AG09309 (cell line): Measurements from ENCODE around the gene SAMM50.

Experiments used
- DNase-seq: peaks from one replicate; pipeline ENCODE4 v3.0.0-alpha.2; 2010; ENCODE audit warnings: low read depth
- H3K4me3 ChIP-seq: 2 replicates; pipeline ENCODE4 v1.5.1; 2011; ENCODE audit warnings: mild to moderate bottlenecking, low read depth, low read length, moderate library complexity; ENCODE audit not compliant: control insufficient read depth
- TF ChIP-seq, protein P1 (sequence below): IDR thresholded peaks from 2 replicates; pipeline ENCODE4 v1.5.1; 2011; ENCODE audit warnings: mild to moderate bottlenecking, low read depth, low read length, inconsistent platforms; ENCODE audit not compliant: insufficient read depth, control insufficient read depth; ENCODE audit errors: missing control alignments

Gene SAMM50

DNA sequence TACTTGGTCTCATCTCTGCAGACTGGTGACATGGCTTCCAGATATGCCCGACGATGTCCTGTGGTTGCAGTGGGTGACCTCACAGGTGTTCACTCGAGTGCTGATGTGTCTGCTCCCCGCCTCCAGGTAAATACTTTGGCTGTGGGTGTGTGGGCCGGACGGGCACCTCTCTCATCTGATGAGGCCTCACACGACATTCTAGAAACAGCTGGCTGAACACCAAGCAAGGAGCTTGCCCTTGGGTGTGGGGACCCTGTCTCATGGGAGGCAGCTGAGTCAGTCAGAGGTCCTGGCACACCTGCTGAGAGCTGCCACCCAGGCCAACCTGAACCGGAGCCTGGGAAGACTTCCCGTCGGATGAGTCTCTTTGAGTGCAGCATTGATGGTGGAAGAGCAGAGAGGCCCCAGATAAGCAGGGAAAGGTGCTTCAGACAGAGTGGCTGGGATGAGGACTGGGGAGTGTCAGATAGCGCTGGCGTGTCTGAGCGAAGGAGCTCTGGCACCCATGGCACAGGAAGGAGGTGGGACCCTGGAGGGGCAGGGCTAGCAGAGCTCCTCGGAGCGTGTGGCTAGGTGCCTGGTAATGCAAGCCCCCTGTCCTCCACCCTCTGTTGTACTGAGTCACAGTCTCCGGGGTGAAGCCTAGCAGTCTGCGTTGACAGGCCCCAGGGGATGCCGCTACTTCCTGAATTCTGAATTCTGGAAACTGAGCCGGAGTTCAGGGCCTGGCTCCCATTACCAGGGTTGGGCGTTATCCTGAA lies 10.4 kb upstream of the SAMM50 start:
- H3K4me3 ChIP-seq: no peak overlapping the region
- no peak for DNase-seq
- TF ChIP-seq, protein P1, sequence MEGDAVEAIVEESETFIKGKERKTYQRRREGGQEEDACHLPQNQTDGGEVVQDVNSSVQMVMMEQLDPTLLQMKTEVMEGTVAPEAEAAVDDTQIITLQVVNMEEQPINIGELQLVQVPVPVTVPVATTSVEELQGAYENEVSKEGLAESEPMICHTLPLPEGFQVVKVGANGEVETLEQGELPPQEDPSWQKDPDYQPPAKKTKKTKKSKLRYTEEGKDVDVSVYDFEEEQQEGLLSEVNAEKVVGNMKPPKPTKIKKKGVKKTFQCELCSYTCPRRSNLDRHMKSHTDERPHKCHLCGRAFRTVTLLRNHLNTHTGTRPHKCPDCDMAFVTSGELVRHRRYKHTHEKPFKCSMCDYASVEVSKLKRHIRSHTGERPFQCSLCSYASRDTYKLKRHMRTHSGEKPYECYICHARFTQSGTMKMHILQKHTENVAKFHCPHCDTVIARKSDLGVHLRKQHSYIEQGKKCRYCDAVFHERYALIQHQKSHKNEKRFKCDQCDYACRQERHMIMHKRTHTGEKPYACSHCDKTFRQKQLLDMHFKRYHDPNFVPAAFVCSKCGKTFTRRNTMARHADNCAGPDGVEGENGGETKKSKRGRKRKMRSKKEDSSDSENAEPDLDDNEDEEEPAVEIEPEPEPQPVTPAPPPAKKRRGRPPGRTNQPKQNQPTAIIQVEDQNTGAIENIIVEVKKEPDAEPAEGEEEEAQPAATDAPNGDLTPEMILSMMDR: no peak

DNA sequence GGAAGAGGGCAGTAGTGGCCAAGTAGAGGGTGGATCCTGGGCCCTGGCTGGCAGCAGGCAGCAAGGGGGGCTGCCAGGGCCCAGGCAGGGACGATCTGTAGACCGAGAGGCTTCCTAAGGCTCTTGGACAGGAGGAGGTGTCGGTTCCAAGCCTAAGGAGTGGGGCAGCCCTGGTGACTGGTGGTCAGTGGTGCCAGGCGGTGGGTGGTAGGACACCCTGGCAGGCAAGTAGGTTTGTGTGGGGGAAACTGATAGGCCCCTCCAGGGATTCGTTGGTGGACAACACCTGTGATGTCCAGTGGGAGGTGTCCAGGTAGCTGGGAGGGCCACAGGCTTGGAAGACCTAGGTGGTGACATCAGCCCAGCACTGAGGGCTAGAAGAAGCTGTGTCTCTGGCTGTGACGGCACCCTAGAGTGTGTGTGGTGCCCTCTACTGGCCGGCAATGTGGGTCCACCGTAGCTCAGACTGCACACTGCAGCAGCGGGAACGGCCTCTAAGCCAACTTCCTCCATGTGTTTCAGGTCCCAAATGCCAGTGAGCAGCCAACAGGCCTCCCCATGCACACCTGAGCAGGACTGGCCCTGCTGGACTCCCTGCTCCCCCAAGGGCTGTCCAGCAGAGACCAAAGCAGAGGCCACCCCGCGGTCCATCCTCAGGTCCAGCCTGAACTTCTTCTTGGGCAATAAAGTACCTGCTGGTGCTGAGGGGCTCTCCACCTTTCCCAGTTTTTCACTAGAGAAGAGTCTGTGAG lies 9.4 kb upstream of the SAMM50 start:
- TF ChIP-seq, protein P1: peak; percentile 87
- DNase-seq: no peak
- H3K4me3 ChIP-seq: no peak overlapping the region

DNA sequence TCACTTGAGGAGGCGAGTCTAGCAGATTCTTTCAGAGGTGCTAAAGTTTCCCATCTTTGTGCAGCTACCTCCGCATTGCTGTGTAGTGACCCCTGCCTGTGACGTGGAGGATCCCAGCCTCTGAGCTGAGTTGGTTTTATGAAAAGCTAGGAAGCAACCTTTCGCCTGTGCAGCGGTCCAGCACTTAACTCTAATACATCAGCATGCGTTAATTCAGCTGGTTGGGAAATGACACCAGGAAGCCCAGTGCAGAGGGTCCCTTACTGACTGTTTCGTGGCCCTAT lies 8.9 kb upstream of the SAMM50 start:
- no peak for DNase-seq
- TF ChIP-seq, protein P1: no peak
- H3K4me3 ChIP-seq: no peak overlapping the region

DNA sequence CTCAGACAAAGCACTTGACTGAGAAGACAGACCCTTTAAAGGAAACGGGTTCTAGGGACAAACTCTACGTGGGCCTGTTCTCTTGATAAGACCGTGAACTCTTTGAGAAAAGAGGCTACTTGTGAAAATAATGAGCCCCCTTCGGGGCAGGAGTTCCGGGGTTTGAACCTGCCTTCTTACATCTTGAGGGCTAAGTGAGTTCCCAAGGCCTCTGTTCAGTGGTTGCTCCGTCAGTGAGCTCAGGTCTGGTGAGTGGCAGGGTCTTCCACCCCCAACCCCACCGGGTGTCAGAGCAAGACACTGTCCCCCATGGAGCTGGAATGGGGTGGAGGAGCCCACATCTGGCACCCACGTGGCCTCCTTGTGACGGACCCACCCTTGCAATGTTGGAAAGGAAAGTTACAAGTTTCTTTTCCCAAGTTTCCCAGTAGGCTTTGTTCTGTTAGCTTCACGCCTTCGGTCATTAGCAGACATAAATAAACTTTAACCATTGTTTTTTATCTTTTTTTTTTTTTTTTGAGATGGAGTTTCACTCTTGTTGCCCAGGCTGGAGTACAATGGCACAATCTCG lies 6.3 kb upstream of the SAMM50 start:
- TF ChIP-seq, protein P1: no peak
- no peak for DNase-seq
- H3K4me3 ChIP-seq: no peak overlapping the region

DNA sequence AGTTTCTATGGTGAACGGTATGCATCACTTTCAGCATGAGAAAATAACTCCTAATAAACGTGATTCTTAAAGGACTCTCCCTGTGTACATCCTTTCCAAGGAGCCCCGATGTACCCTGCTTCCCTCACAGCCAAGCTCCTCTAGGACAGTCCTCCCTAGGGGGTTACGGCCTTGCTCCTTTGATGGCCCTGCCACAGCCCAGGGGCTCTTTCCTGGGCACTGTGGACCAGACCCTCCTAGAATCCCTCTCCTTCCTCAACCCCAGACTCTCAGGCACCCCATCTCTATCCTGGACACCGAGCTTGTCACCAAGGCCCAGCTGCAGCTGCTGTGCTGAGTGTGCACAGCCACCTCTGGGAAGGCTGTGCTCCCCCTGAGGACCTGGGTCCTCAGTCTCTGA lies 3.9 kb upstream of the SAMM50 start:
- no peak overlapping the region for H3K4me3 ChIP-seq
- no peak for DNase-seq
- TF ChIP-seq, protein P1: no peak

DNA sequence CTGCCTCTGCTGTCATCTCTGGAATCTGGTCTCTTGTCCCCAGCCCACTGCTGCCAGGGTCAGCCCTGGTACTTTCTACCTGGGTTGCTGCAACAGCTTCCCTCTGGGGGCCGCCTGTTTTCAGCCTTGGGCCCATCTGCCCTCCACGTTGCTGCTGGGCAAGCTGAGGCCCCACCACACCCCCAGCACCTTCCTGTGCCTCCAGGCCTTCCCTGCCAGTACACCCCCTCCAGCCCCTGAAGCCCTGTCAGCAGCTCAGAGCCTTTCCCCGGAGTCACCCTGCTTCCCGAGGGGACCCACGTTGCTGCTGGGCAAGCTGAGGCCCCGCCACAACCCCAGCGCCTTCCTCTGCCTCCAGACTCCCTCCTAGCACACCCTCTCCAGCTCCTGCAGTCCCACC lies 3.3 kb upstream of the SAMM50 start:
- TF ChIP-seq, protein P1: no peak

More for the DNA sequence above, 3.3 kb upstream of the SAMM50 start:
- no peak overlapping the region for H3K4me3 ChIP-seq
- DNase-seq: no peak
